Gastrocnemius medialis (tissue), 4 donors: ENCODE data around the gene PIR.

Experiments
- CTCF ChIP-seq, 5 experiments: fragments of 450-650 bp in 3 of 5; fragments of 200-600 bp in 2 of 5; sonication (generic) in 2 of 5; IDR thresholded peaks in 4 of 5; conservative IDR thresholded peaks in 1 of 5; 1 replicate in 4 of 5; 2 replicates in 1 of 5; pipeline ENCODE4 v1.5.1; 2016 to 2019; ENCODE audit warnings: antibody characterized with exemption in 5 of 5, mild to moderate bottlenecking in 3 of 5, moderate library complexity in 3 of 5
- POLR2A ChIP-seq, 2 donors: fragments of 450-650 bp; IDR thresholded peaks; one replicate each; pipeline ENCODE4 v1.6.1; 2017; ENCODE audit warnings: antibody characterized with exemption in 2 of 2, mild to moderate bottlenecking in 2 of 2, moderate library complexity in 2 of 2

DNA sequence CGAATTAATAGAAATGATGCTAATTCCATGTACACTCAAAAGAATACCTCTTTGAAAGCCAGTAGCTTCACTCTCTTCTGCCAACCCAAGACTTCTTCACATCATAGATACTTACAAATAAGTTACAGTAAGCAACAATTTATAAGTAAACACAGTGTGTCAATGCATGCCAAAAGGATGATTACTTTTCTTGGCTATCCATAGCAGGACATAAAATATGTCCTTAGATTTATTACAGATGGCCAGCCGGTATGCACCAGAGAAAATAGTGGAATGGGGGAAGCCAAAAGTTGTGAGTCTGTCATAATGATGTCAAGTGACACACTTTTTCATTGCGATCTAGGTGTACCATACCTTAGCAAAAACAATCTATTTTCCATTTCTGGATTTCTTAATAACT lies 6.8 kb upstream of the PIR start:
- TF ChIP-seq CTCF (IDR thresholded peaks at IDR 0.05 in 4 of 5, conservative IDR thresholded peaks at IDR 0.05 in 1 of 5) (no peak), POLR2A (IDR thresholded peaks at IDR 0.05) (no peak)
